ENCODE results near the gene OXER1. TPM values are rescaled to one million over a fixed set of nuclear protein-coding genes. Genes with fewer than 3 reads are reported as not detected.

The OXER1 gene
- total and polyA plus RNA-seq, 2 of the 13 experiments (the other 11 are each of a cell fraction or from before 2014, with no cell fraction given) = 8.0 to 9.0 TPM

DNA sequence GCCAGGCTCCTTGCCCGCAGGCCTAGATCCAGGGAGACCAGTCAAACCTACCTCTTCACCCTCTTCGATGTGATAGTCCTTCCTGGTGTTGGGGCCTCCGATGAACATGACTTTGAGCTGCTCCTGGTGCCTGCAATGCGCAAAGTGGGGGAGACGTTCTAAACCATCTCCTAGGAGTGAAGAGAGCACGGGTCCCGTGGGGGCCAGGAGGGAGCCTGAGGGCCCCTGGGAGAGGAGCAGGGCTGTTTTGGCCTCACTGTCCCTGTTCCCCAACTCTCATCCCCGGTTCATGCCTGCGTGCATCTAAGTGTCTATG lies 24.5 kb upstream of the OXER1 start (continued):
- TF ChIP-seq, protein P1, sequence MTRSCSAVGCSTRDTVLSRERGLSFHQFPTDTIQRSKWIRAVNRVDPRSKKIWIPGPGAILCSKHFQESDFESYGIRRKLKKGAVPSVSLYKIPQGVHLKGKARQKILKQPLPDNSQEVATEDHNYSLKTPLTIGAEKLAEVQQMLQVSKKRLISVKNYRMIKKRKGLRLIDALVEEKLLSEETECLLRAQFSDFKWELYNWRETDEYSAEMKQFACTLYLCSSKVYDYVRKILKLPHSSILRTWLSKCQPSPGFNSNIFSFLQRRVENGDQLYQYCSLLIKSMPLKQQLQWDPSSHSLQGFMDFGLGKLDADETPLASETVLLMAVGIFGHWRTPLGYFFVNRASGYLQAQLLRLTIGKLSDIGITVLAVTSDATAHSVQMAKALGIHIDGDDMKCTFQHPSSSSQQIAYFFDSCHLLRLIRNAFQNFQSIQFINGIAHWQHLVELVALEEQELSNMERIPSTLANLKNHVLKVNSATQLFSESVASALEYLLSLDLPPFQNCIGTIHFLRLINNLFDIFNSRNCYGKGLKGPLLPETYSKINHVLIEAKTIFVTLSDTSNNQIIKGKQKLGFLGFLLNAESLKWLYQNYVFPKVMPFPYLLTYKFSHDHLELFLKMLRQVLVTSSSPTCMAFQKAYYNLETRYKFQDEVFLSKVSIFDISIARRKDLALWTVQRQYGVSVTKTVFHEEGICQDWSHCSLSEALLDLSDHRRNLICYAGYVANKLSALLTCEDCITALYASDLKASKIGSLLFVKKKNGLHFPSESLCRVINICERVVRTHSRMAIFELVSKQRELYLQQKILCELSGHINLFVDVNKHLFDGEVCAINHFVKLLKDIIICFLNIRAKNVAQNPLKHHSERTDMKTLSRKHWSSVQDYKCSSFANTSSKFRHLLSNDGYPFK (CRISPR knock-in tag; IDR thresholded peaks at IDR 0.05; ENCODE audit: borderline replicate concordance) = 0 out of 2 replicates have a peak, but pooled peaks have one; percentile 8
- TF ChIP-seq, protein P2, sequence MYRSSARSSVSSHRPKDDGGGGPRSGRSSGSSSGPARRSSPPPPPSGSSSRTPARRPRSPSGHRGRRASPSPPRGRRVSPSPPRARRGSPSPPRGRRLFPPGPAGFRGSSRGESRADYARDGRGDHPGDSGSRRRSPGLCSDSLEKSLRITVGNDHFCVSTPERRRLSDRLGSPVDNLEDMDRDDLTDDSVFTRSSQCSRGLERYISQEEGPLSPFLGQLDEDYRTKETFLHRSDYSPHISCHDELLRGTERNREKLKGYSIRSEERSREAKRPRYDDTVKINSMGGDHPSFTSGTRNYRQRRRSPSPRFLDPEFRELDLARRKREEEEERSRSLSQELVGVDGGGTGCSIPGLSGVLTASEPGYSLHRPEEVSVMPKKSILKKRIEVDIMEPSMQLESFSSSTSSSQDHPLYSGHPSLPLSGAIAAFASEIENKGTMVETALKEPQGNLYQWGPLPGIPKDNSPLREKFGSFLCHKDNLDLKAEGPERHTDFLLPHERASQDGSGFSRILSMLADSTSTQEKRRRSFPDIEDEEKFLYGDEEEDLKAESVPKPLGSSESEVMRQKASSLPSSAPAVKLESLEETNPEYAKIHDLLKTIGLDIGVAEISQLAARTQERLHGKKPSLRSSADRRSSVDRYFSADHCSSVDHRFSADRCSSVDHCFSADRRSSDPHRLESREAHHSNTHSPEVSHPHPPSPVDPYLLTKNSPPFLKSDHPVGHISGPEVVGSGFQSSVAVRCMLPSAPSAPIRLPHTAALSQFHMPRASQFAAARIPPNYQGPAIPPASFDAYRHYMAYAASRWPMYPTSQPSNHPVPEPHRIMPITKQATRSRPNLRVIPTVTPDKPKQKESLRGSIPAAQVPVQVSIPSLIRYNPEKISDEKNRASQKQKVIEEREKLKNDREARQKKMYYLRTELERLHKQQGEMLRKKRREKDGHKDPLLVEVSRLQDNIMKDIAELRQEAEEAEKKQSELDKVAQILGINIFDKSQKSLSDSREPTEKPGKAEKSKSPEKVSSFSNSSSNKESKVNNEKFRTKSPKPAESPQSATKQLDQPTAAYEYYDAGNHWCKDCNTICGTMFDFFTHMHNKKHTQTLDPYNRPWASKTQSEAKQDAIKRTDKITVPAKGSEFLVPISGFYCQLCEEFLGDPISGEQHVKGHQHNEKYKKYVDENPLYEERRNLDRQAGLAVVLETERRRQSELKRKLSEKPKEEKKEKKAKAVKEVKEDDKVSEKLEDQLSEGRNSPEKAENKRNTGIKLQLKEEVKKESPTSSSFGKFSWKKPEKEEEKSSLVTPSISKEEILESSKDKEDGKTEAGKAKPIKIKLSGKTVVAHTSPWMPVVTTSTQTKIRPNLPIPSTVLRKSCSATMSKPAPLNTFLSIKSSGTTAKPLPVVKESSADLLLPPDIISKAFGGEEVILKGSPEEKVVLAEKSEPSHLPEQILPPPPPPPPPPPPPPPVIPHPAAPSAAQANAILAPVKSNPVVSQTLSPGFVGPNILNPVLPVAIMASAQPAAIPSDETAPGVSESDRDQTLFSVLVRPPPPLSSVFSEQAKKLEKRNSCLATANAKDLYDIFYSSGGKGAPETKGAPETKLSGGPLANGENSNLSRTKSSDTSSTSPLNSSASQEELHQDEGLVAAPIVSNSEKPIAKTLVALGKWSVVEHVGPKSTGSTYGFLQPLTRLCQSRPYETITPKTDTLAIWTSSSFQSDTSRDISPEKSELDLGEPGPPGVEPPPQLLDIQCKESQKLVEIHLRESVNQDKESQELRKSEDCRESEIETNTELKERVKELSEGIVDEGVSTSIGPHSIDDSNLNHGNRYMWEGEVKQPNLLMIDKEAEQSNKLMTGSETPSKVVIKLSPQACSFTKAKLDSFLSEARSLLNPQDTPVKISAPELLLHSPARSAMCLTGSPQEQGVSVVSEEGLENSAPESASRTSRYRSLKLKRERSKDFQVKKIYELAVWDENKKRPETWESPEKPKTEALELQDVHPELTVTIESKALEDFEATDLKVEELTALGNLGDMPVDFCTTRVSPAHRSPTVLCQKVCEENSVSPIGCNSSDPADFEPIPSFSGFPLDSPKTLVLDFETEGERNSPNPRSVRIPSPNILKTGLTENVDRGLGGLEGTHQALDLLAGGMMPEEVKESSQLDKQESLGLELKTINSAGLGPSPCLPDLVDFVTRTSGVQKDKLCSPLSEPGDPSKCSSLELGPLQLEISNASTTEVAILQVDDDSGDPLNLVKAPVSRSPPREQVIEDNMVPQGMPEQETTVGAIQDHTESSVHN (CRISPR knock-in tag; IDR thresholded peaks at IDR 0.05) = no peak
- TF ChIP-seq SIX1 (CRISPR knock-in tag; IDR thresholded peaks at IDR 0.05; ENCODE audit: borderline replicate concordance) = no peak
- no peak for TF ChIP-seq CENPT (CRISPR knock-in tag; IDR thresholded peaks at IDR 0.05; ENCODE audit: low read depth)
- 0 out of 2 replicates have a peak, but pooled peaks have one; percentile 16 for TF ChIP-seq ZNF556 (CRISPR knock-in tag; IDR thresholded peaks at IDR 0.05; ENCODE audit: borderline replicate concordance)
- 0 out of 2 replicates have a peak, but pooled peaks have one; percentile 47 for TF ChIP-seq CCDC6 (CRISPR knock-in tag; IDR thresholded peaks at IDR 0.05)
- TF ChIP-seq SOX6 (IDR thresholded peaks at IDR 0.05) = no peak
- no peak for TF ChIP-seq SOX6 (CRISPR knock-in tag; IDR thresholded peaks at IDR 0.05)
- TF ChIP-seq ZNF350 (CRISPR knock-in tag; IDR thresholded peaks at IDR 0.05; ENCODE audit: borderline replicate concordance, low read depth) = 0 out of 2 replicates have a peak, but pooled peaks have one; percentile 11
- no peak; the same call in 1 of the 2 replicates for TF ChIP-seq ZFX (CRISPR knock-in tag; IDR thresholded peaks at IDR 0.05; ENCODE audit: low read depth)
- TF ChIP-seq MATR3 (CRISPR knock-in tag; IDR thresholded peaks at IDR 0.05) = no peak
- TF ChIP-seq ZNF616 (CRISPR knock-in tag; IDR thresholded peaks at IDR 0.05; ENCODE audit: low read depth) = no peak
- TF ChIP-seq RARA (CRISPR knock-in tag; IDR thresholded peaks at IDR 0.05) = no peak
- TF ChIP-seq MTA3 (CRISPR knock-in tag; IDR thresholded peaks at IDR 0.05) = no peak
- peak; percentile 1 for TF ChIP-seq AGO2 (optimal IDR thresholded peaks at IDR 0.05; ENCODE audit: low read depth, low read length)
- no peak for TF ChIP-seq KLF11 (CRISPR knock-in tag; IDR thresholded peaks at IDR 0.05)
- TF ChIP-seq AHR (CRISPR knock-in tag; IDR thresholded peaks at IDR 0.05) = no peak
- no peak; the same call in 1 of the 2 replicates for TF ChIP-seq TOPORS (CRISPR knock-in tag; IDR thresholded peaks at IDR 0.05)
